Epithelial cell of proximal tubule (primary cell): ENCODE data around the gene ZCCHC14. TPM values are rescaled to one million over a fixed set of nuclear protein-coding genes. Genes with fewer than 3 reads are reported as not detected.
"Not testable (repeated sequence)": the region's sequence is repeated elsewhere in the genome, so short reads cannot be mapped to it uniquely, and the experiment has no call there.

Source experiments
- DNase-seq: peaks from one replicate; pipeline ENCODE4 v3.0.0-alpha.2; 2011; ENCODE audit warnings: low read depth
- H3K4me3 ChIP-seq: 2 replicates; pipeline ENCODE4 v1.5.1; 2011; ENCODE audit warnings: low read depth, mild to moderate bottlenecking, low read length
- CTCF ChIP-seq: conservative IDR thresholded peaks from 2 replicates; pipeline ENCODE4 v1.5.1; 2012; ENCODE audit warnings: low read depth, mild to moderate bottlenecking, low read length
- total RNA-seq: library from RNA; depleted of rRNA; stranded (reverse); fragments of >200 nt; gene quantifications from 2 replicates; pipeline ENCODE4 v1.2.3, GENCODE V29; 2015

The ZCCHC14 gene
- total RNA-seq, 1 donor from 2014 or later = 11.8 TPM

DNA sequence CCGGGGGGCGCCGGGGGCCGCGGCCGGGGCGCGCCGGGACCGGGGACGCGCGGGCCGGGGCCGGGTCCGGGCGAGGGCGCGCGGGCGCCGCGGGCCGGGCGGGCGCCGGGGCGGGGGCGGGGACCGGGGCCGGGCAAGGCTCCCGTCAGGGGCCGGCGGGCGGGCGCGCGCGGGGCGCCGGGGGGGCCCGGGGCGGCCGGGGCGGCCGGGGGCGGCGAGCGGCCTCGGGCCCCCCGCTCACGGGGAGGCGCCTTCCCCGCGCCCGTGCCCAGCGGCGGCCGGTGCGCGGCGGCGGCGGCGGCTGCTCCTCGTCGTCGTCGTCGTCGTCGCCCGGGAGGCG lies 563 bp downstream of the ZCCHC14 start:
- no peak for DNase-seq
- TF ChIP-seq CTCF = no peak
- H3K4me3 ChIP-seq = no peak overlapping the region

GRCh38 chr16:87491522-87492290 lies 1.1 kb downstream of the ZCCHC14 start:
- no peak for DNase-seq
- no peak for TF ChIP-seq CTCF
- H3K4me3 ChIP-seq = peak overlapping the region; percentile 67

GRCh38 chr16:87490799-87491521 lies 1.9 kb downstream of the ZCCHC14 start:
- DNase-seq = not testable (repeated sequence)
- H3K4me3 ChIP-seq = peak overlapping the region; percentile 67

- DNase-seq = no peak
- peak overlapping the region; percentile 67 for H3K4me3 ChIP-seq
- TF ChIP-seq CTCF = no peak
Observed at GRCh38 chr16:87490096-87490798, 2.6 kb downstream of the ZCCHC14 start.

DNA sequence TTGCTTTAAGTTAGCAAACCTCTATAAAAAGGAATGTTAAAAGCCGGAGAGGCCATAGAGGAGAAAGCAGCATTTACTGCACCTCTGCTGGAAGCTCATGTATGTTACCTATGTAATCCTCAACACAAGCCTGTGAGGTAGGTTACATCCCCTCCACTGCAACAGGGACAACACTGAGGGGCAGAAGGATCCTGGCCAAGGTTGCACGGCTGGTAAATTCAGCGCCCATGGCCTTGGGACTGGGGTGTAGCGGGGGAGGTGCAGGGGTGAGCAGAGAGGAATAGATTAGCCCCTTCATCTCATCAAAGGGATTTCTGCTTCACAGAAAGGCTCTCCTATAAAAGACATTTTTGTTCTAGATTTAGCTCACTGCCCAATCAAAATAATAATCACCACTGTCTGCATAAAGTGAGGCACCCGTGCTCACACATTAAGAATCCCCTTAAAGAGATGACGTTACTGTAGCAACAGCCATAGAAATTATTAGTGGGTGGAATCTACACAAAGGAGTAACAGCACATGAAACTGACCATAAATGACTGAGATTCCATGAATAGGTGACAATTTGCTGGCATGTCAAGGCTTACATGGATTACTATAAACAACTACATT lies 3.3 kb downstream of the ZCCHC14 start:
- peak overlapping the region; percentile 67 for H3K4me3 ChIP-seq
- TF ChIP-seq CTCF = no peak

DNA sequence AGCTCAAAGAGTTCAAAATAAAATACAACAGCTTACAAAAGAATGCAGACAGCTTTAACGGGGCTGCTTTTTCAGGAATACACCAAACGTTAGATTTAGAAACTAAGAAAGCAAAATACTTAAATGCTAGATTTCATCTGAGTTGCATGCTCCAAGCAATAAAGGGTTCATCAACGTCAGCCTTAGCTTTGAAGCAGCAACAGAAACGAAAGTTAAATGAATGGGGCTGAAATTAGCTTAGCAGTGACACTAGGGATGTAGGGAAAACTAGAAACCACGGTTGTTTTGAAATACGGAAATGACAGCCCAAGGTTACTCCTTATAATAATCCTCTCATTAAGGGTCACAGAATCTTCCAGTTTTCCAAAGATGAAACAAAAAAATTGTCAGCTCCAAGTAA lies 3.9 kb downstream of the ZCCHC14 start:
- H3K4me3 ChIP-seq = peak overlapping the region; percentile 67
- DNase-seq = not testable (repeated sequence)

More for the DNA sequence above, 3.3 kb downstream of the ZCCHC14 start:
- DNase-seq = no peak

DNA sequence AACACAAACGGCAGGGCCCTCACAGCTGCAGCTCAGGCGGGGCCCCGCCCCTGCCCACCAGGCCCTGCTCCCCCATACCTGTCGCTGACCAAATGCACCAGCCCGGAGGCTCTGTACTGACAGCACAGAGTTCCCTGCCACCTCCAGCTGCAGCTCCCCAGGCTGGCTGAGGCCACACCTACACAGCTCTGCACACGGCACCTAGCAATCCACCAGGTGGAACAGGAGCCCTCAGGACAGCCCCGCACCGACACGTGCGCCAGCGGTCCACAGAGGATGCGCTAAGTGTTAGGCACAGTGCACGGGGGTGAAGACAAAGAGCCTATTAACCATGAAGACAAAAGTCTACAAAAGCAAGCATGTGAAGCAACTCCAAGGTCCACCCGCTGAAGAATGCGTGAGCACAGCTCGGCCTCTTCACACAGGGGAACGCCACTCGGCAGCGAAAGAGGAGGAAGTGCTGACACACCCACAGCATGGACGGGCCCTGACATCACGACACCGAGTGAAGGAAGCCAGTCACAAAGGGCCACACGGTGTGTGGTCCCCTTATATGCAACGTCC lies 5.4 kb downstream of the ZCCHC14 start:
- peak; percentile 47 for DNase-seq
- TF ChIP-seq CTCF = no peak
- H3K4me3 ChIP-seq = peak overlapping the region; percentile 48
